Hematopoietic multipotent progenitor cell treated with erythropoietin and hydrocortisone succinate and interleukin-3 and kit ligand, for 8 days (in vitro differentiated cells): ENCODE measurements around the gene APBA1.

ENCODE experiments used
- DNase-seq: peaks from one replicate; pipeline ENCODE4 v3.0.0-alpha.2; 2015

The APBA1 gene

DNA sequence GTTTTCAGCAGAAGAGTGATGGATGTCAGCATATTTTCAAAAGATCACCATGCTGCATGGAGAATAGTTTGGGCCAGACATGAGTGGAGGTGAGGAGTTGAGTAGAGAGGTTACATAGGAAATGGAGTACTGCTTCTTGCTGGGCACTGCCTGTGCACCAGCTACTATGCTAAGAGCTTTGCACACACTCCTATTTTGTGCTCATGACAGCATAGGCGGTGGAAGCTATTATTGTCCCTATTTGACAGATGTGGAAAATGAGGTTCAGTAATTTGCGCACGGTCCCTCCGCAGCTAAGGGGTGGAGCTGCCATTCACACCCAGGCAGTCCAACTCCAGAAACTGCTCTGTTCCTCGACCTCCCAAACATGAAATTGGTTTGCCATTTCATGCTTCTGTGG, 279.3 kb downstream of the APBA1 start:
- no peak for DNase-seq

DNA sequence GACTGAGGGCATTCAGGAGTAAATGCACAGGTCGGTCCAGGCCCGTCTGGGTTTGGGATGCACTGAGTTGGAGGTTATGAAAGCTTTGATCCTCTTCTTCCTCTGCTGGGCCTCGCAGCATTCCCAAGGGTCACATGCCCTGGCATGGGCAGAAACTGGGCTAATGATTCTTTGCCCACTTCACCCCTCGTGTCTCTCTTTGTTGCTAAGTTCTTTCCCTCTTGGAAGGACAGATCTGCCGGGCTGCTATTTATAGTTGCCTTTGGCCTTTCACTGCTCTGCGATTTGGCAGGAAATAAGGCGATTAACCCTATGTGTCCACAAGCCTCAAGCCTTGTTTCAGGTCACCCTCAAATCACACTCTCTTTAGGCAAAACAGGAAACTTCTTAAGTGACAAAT, 280.2 kb downstream of the APBA1 start:
- no peak for DNase-seq

DNA sequence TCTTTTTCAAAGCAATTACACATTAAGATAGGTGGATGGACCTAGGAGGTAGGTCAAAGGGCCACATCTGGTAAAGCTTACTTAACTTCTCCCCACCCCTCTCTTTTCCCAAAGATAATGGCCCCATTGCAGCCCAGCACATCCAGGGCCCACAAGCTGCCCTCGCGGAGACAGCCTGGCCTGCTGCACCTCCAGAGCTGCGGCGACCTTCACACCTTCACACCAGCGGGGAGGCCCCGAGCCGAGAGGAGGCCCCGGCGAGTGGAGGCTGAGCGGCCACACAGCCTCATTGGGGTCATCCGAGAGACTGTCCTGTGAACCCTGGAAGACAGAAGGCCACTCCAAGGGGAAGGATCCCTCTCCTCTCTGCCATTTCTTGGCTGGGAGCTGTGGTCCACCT, 280.7 kb downstream of the APBA1 start:
- DNase-seq = no peak

DNA sequence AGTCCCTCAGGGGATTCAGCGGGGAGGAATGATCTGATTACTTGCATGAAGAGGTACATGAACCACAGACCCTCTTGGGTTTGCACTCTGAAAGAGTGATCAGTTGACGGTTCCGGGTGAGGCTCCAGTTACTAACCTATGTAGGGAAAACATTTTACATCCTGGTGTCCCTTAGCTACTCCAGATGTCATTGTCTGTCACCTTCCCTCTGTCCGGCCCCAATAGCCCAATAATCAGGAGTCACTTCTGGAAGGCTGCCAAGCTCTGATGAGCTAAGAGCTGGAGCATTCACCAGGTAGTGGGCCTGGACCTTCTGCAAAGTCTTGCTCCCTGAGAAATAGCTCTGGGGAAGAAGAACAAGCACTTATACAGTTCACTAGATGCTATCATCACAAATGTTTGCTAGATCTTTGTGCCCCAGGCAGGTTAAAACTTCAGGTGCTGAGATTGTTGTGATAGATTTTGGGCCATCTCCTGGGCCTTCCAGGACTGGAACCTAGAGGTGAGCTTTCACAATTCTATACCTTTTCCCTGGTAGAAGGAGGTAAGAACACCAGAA, 282.7 kb downstream of the APBA1 start:
- DNase-seq = no peak

DNA sequence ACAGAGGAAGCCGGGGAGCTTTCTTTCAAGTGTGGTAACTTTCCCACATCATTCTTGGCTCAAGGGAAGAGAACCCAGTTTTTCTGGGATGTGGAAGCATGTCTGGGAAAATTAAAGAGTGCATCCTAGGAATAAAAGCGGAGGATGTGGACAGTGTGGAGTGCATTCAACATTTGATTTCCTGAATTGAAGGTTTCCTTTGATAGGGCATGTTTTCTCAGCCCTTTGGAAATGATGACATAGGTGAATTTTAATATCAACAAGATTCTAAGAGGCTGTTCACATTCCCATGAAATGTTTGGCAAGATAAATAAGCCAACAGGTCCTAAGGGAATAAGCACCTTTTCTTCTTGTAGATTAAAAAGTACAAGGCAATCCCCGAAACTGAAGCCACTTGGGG, 283.6 kb downstream of the APBA1 start:
- no peak for DNase-seq

DNA sequence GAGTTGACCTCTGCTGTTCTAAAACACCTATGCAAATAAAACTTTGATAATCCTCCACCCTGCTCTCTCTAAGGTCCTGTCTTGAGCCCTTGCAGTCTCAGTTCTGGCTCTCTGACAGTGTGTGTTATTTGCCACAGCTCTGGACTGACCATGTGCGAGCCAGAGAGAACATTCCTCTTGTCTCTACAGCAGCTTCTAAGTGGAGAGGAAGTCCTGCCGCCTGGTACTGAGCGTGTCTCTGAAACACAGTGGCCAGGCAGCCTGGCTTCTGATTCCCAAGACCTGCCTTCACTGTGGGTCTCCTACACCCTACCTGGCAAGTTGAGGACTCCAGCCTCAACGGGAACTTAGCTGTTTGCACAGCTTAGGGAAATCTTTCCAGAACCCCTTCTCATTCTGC, 285.5 kb downstream of the APBA1 start:
- DNase-seq = no peak

DNA sequence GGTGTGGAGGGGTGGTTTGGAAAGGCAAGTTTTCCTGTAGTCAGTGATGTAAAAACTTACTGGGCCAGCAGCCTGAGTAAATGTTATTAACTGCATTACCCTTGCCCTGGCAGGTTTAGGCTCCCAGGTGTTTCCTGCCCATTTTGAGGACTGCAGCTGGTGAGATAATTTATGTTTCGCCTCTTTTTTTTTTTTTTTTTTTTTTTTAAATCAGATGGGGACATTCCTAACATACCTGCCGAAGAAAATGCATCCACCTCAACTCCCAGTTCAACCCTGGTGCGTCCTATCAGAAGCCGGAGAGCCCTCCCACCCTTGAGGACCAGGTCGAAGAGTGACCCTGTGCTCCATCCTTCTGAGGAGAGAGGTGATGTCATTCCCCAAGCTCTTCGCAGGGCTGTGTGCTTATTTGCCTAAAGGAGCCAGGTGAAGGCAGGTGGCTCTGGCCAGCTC, 286.6 kb downstream of the APBA1 start:
- no peak for DNase-seq

DNA sequence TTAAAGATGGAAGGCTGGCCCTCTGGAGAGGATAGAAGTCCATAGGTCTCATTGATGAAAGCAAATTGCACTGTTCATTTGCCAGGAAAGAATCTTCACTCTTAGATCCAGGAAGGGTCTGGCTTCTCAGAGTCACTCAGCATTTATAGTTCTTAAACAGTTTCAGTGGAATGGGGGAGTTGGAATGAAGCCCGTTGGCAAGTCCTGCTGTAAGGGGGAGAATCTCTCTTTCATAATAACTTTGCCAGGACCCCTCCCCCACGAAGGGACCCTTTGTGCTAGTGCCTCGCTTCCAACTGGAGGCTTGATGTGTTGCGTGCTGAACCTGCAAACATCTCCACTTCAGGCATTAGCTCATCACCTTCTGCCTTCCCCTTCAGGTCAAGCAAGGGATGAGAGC, 290.0 kb downstream of the APBA1 start:
- no peak for DNase-seq

DNA sequence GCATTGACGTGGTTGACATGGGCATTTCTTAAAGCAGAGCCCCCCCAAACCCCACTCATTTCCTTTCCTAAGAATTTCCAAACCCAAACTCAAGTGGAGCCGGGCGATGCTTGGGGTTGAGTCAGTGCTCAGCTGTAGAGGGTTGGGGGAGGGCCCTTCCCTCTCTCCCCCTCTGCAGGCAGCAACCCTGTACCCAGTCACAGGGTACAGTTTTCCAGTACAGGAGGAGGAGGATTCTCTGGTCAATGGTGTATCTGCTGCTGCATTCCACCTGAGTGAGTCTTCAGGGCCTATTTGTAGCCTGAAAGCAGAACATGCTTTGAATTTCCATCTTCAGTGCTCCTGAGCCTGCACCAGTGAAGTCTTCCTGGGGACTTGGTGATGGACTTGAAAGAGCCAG, 291.4 kb downstream of the APBA1 start:
- no peak for DNase-seq

DNA sequence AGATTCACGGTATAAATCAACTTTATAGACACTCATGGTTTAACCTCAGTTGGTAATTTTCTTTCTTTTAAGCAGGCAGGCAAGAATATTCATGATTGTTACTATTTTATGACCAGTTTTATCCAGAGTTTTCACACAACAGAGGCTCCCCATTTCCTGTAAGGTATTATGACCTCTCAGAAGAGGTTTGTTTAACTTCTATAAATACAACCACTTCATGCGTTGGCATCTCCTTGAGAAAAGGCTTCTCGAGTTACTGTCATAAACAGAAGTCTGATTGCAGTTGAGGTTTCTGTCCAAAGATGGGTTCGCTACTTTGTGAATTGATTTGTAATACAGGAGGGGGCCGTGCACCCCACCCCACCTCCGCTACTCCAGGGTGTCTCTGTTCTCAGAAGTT, 291.9 kb downstream of the APBA1 start:
- DNase-seq = no peak

DNA sequence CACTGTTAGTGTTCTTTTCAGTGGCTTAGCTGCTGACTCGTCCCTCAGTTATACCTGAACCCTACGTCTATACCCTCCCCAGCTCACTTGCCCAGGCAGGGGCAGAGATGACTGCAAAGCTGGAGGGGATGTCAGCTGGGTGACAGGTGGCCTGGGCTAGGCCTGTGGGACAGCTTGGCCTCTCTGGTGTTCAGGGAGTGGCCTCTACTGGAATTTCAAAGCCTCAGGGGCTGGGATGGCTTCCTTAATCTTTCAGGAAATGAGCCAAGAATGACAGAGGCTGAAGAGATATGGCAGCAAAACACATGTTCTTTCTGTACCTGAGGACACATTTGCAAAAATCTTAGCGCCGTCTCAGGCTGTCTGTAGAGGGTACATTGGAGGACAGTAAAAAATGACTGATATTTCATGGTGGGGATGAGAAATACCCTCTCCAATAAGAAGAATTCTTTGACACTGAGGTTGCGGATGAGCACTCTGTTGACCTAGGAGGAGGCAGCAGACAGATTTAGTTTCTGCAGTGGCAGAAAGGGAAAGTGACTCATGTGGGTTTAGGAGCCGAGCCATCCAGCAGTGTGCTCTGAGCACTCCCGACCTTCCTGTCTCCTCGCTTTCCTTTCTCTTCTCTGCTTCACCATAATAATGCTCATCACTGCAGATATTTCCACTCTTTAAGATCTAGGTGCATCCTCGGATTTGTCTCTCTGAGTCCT, 292.7 kb downstream of the APBA1 start:
- DNase-seq = no peak

DNA sequence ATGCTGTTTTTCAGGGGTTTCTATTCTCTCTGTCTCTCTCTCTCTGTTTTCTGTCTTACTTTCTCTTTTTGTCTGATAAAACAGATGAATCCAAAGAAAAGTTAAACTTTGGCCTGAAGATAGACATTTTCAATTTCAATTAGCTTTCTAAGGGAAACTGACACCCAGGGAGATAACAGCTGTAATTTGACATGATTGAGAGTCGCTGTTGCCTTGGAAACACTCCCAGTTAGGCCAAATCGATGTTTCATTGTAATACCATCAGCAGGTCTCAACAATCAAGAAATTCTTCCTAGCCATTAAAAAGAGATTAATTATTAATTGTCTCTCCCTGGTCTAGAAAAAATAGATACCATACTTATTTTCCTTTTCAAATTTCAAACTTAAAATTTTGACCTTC, 294.2 kb downstream of the APBA1 start:
- no peak for DNase-seq
